Measurements from ENCODE around the gene VEZT. TPM values are rescaled to one million over a fixed set of nuclear protein-coding genes. Genes with fewer than 3 reads are reported as not detected.

The VEZT gene
- total and polyA plus RNA-seq, 2 donors (not counting 1 experiment from before 2014, with no cell fraction given) = 76.6 to 123 TPM

DNA sequence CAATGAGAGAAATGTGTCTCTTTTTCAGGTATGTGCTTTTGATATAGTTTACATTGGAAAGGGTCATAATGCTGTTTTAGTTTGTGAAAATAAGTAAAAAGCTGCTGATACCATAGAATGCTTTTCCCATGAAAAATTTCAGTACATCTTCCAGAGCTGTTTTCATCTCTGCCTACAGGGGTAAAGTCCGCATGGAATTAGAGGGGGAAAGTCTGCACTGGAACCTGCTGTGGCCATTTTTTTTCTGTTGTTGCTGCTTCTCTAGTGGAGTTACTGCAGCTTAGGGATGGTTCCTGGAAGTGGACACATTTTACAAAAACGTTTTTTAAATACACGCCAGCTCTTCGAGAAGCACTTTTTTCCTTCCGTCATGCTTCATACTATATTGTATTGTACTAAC is 81.3 kb downstream of the VEZT start:
- H2AFZ ChIP-seq (ENCODE audit: low read length) = no peak overlapping the region
- H3K36me3 ChIP-seq (ENCODE audit: control insufficient read depth, insufficient read depth, low read length) = no peaks in the 10 kb centered on the region
- no peaks in the 10 kb centered on the region for H3K27me3 ChIP-seq (ENCODE audit: control insufficient read depth, insufficient read depth, low read length)
- H4K20me1 ChIP-seq (ENCODE audit: control insufficient read depth, extremely low read depth, insufficient read depth, low read length) = no peaks in the 10 kb centered on the region
- H3K4me2 ChIP-seq (ENCODE audit: extremely low read depth, insufficient read depth, low read length) = no peak overlapping the region
- H3K9me3 ChIP-seq (ENCODE audit: control insufficient read depth, insufficient read depth, low read depth, low read length) = no peaks in the 10 kb centered on the region
- H3K4me3 ChIP-seq (replicated peaks in 1 of 4; ENCODE audit: control extremely low read depth in 1 of 4, insufficient read depth in 1 of 4, low read depth in 3 of 4, low read length in 4 of 4) = no peak overlapping the region
- no peaks in the 10 kb centered on the region for H3K79me2 ChIP-seq (ENCODE audit: control insufficient read depth, insufficient read depth, low read length)
- H3K4me1 ChIP-seq (ENCODE audit: control insufficient read depth, extremely low read depth, insufficient read depth, low read length) = no peaks in the 10 kb centered on the region
- TF ChIP-seq EZH2 (IDR thresholded peaks at IDR 0.05; ENCODE audit: low read length, missing control alignments) (no peak), CTCF (conservative IDR thresholded peaks at IDR 0.05 in 1 of 2, IDR thresholded peaks at IDR 0.05 in 1 of 2; ENCODE audit: low read depth in 1 of 2, low read length in 2 of 2) (no peak)
- no peak overlapping the region for H3K27ac ChIP-seq (ENCODE audit: insufficient read depth, low read length)
- H3K9ac ChIP-seq (ENCODE audit: insufficient read depth, low read length) = no peak overlapping the region
- no peak for DNase-seq (ENCODE audit: low read depth in 2 of 2)

DNA sequence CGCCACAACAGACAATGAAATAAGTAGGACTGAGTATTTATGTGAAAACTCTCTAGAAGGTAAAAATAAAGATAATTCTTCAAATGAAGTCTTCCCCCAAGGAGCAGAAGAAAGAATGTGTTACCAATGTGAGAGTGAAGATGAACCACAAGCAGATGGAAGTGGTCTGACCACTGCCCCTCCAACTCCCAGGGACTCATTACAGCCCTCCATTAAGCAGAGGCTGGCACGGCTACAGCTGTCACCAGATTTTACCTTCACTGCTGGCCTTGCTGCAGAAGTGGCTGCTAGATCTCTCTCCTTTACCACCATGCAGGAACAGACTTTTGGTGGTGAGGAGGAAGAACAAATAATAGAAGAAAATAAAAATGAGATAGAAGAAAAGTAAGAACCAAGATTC is 82.7 kb downstream of the VEZT start:
- Histone ChIP-seq H3K9me3 (ENCODE audit: control insufficient read depth, insufficient read depth, low read depth, low read length) (no peaks in the 10 kb centered on the region), H3K27me3 (ENCODE audit: control insufficient read depth, insufficient read depth, low read length) (no peaks in the 10 kb centered on the region), H3K9ac (ENCODE audit: insufficient read depth, low read length) (no peak overlapping the region), H3K27ac (ENCODE audit: insufficient read depth, low read length) (no peak overlapping the region), H3K4me3 (replicated peaks in 1 of 4; ENCODE audit: control extremely low read depth in 1 of 4, insufficient read depth in 1 of 4, low read depth in 3 of 4, low read length in 4 of 4) (no peak overlapping the region), H3K4me1 (ENCODE audit: control insufficient read depth, extremely low read depth, insufficient read depth, low read length) (peaks cover 11% of the 10 kb centered on the region), H3K4me2 (ENCODE audit: extremely low read depth, insufficient read depth, low read length) (no peak overlapping the region), H3K79me2 (ENCODE audit: control insufficient read depth, insufficient read depth, low read length) (no peaks in the 10 kb centered on the region), H2AFZ (ENCODE audit: low read length) (no peak overlapping the region), H3K36me3 (ENCODE audit: control insufficient read depth, insufficient read depth, low read length) (no peaks in the 10 kb centered on the region), H4K20me1 (ENCODE audit: control insufficient read depth, extremely low read depth, insufficient read depth, low read length) (no peaks in the 10 kb centered on the region)
- no peak for TF ChIP-seq EZH2 (IDR thresholded peaks at IDR 0.05; ENCODE audit: low read length, missing control alignments)
- TF ChIP-seq CTCF (conservative IDR thresholded peaks at IDR 0.05 in 1 of 2, IDR thresholded peaks at IDR 0.05 in 1 of 2; ENCODE audit: low read depth in 1 of 2, low read length in 2 of 2) = no peak
- DNase-seq (ENCODE audit: low read depth in 2 of 2) = no peak

- H3K36me3 ChIP-seq (ENCODE audit: control insufficient read depth, insufficient read depth, low read length) = no peaks in the 10 kb centered on the region
- H3K9me3 ChIP-seq (ENCODE audit: control insufficient read depth, insufficient read depth, low read depth, low read length) = no peaks in the 10 kb centered on the region
- peaks cover 11% of the 10 kb centered on the region for H3K4me1 ChIP-seq (ENCODE audit: control insufficient read depth, extremely low read depth, insufficient read depth, low read length)
- no peaks in the 10 kb centered on the region for H4K20me1 ChIP-seq (ENCODE audit: control insufficient read depth, extremely low read depth, insufficient read depth, low read length)
- H3K27me3 ChIP-seq (ENCODE audit: control insufficient read depth, insufficient read depth, low read length) = no peaks in the 10 kb centered on the region
- no peaks in the 10 kb centered on the region for H3K79me2 ChIP-seq (ENCODE audit: control insufficient read depth, insufficient read depth, low read length)
- H3K4me2 ChIP-seq (ENCODE audit: extremely low read depth, insufficient read depth, low read length) = no peak overlapping the region
- H3K4me3 ChIP-seq (replicated peaks in 1 of 4; ENCODE audit: control extremely low read depth in 1 of 4, insufficient read depth in 1 of 4, low read depth in 3 of 4, low read length in 4 of 4) = no peak overlapping the region
- no peak overlapping the region for H3K9ac ChIP-seq (ENCODE audit: insufficient read depth, low read length)
- no peak overlapping the region for H3K27ac ChIP-seq (ENCODE audit: insufficient read depth, low read length)
- no peak for TF ChIP-seq EZH2 (IDR thresholded peaks at IDR 0.05; ENCODE audit: low read length, missing control alignments)
- no peak for TF ChIP-seq CTCF (conservative IDR thresholded peaks at IDR 0.05 in 1 of 2, IDR thresholded peaks at IDR 0.05 in 1 of 2; ENCODE audit: low read depth in 1 of 2, low read length in 2 of 2)
- DNase-seq (ENCODE audit: low read depth in 2 of 2) = peak; percentile 38 to 48
- no peak overlapping the region for H2AFZ ChIP-seq (ENCODE audit: low read length)
Measured at GRCh38 chr12:95303476-95303875, 85.9 kb downstream of the VEZT start.
